Right atrium auricular region (tissue), 2 donors: Measurements from ENCODE around the gene CARD6. TPM values are rescaled to one million over a fixed set of nuclear protein-coding genes. Genes with fewer than 3 reads are reported as not detected.

ENCODE experiments used
- DNase-seq: peaks from one replicate; pipeline ENCODE4 v3.0.0-alpha.2; 2019; ENCODE audit warnings: low spot score
- H3K27ac ChIP-seq, 2 donors: fragments of 200-600 bp; sonication (generic); 1 replicate in 1 of 2; 2 replicates in 1 of 2; pipeline ENCODE4 v1.5.1; 2016 to 2019
- H3K27me3 ChIP-seq, 2 donors: fragments of 200-600 bp; sonication (generic); one replicate each; pipeline versions ENCODE4 v1.5.1 to v1.6.0; 2017 to 2019
- H3K36me3 ChIP-seq: fragments of 200-600 bp; sonication (generic); one replicate; pipeline ENCODE4 v1.5.1; 2016
- H3K4me1 ChIP-seq, 2 donors: fragments of 200-600 bp; sonication (generic); one replicate each; pipeline versions ENCODE4 v1.5.1 to v1.6.0; 2017 to 2019
- H3K4me3 ChIP-seq, 2 donors: fragments of 200-600 bp; sonication (generic); 1 replicate in 1 of 2; 2 replicates in 1 of 2; pipeline ENCODE4 v1.5.1; 2017 to 2019; ENCODE audit warnings: mild to moderate bottlenecking in 1 of 2, moderate library complexity in 1 of 2
- H3K9me3 ChIP-seq, 2 donors: fragments of 200-600 bp; sonication (generic); one replicate each; pipeline ENCODE4 v1.5.1; 2019
- total RNA-seq, 2 donors: library from RNA; depleted of rRNA; stranded (reverse); fragments of >200 nt; gene quantifications; one replicate each; pipeline ENCODE4 v1.1.0, GENCODE V29; 2016
- TF ChIP-seq, protein P1 (sequence below), 2 donors: fragments of 200-600 bp; sonication (generic); IDR thresholded peaks; one replicate each; pipeline ENCODE4 v1.5.1; 2019; ENCODE audit warnings: antibody characterized with exemption in 2 of 2

The CARD6 gene
- total RNA-seq, 2 donors from 2014 or later: 8.0 to 10.8 TPM

DNA sequence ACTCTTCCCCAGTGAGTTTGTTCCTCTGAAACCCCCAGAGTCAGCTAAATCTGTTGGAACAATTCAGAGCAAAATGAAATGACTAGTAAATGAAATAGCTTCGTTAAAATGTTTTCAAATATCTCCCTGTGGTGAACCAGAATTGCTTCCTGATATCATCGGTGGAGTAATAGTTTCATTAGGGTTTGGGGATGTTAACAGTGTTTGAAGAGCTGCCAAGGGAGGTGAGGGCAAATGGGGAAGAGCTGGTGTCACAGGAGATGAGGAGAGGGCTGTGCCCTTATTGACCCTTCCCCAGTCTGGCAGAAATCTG lies 63.8 kb downstream of the CARD6 start:
- Histone ChIP-seq H3K27me3 (no peaks in the 10 kb centered on the region), H3K27ac (peak overlapping the region; percentile 49 to 56), H3K4me1 (peaks cover 0 to 24% of the 10 kb centered on the region in 2 donors), H3K9me3 (no peaks in the 10 kb centered on the region), H3K4me3 (no peak overlapping the region), H3K36me3 (no peaks in the 10 kb centered on the region)
- TF ChIP-seq, protein P1, sequence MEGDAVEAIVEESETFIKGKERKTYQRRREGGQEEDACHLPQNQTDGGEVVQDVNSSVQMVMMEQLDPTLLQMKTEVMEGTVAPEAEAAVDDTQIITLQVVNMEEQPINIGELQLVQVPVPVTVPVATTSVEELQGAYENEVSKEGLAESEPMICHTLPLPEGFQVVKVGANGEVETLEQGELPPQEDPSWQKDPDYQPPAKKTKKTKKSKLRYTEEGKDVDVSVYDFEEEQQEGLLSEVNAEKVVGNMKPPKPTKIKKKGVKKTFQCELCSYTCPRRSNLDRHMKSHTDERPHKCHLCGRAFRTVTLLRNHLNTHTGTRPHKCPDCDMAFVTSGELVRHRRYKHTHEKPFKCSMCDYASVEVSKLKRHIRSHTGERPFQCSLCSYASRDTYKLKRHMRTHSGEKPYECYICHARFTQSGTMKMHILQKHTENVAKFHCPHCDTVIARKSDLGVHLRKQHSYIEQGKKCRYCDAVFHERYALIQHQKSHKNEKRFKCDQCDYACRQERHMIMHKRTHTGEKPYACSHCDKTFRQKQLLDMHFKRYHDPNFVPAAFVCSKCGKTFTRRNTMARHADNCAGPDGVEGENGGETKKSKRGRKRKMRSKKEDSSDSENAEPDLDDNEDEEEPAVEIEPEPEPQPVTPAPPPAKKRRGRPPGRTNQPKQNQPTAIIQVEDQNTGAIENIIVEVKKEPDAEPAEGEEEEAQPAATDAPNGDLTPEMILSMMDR (IDR thresholded peaks at IDR 0.05): peak in 1 of 2 donors; percentile 47
- DNase-seq: no peak

DNA sequence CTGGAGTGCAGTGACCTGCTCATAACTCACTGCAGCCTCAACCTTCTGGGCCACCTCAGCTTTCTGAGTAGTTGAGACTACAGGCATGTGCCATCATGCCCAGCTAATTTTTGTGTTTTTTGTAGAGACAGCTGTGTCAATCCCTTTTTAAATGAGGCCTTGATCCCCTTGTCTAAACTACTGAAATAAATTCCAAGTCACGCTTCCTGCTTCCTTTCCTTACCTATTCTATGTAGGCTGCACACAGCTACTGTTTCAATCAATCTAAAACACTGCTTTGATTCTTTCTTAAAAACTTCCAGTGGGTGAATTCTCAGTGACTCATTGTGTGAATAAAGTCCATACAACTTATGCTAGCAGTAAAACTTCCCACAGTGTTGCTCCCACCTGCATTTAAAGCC lies 65.2 kb downstream of the CARD6 start:
- peak overlapping the region in 1 of 2 donors; percentile 56 for H3K27ac ChIP-seq
- DNase-seq: no peak
- no peaks in the 10 kb centered on the region for H3K36me3 ChIP-seq
- TF ChIP-seq, protein P1 (IDR thresholded peaks at IDR 0.05): no peak
- H3K4me3 ChIP-seq: no peak overlapping the region
- peaks cover 0 to 31% of the 10 kb centered on the region in 2 donors for H3K4me1 ChIP-seq
- H3K9me3 ChIP-seq: no peaks in the 10 kb centered on the region
- H3K27me3 ChIP-seq: no peaks in the 10 kb centered on the region

DNA sequence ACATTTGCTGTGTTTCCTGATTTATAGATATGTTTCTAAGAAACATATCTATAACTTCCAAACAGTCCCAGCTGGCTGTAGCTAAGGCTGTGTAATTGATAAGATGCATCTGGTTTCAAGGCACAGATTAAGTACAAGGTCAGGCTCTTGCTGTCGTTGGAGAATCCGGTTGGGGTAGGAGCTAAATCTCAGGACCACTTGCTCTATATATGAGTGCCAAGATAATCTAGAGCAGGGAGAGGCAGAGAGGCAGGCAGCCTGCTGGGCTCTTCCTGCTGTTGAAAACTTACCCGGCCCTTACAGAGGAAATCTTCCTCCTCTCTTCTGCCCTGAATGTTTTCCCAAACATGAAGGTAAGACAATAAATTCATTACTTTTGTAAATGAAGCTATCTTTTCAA lies 68.1 kb downstream of the CARD6 start, which contains the start of gene C7:
Gene C7 (plus strand): TSS at position 234 of the 400 bp plus-strand sequence. CDS start 114 bp downstream, at position 348.
- TF ChIP-seq, protein P1 (IDR thresholded peaks at IDR 0.05): no peak

DNA sequence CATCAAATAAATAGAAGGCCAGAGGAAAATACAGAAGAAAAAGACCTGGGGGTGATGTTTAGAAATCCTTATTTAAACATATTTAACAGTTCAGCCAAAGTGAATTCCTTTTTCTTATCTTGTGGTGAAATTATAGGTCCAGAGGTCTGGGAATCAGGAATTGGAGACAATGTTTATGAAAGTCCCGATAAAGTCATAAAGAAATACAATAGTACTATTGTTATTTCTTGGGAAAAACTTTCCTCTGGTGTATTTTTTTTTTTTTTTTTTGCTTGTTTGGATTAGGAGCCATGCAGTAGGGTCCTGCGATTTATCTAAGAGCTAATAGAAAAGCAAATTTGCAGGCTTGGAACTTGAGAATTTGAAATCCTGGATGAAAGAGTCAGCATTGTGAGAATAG lies 68.6 kb downstream of the CARD6 start:
- Histone ChIP-seq H3K4me3 (peak overlapping the region; percentile 16 to 38), H3K27ac (peak overlapping the region; percentile 48 to 66), H3K27me3 (no peaks in the 10 kb centered on the region), H3K36me3 (no peaks in the 10 kb centered on the region), H3K4me1 (peaks cover 0 to 27% of the 10 kb centered on the region in 2 donors), H3K9me3 (no peaks in the 10 kb centered on the region)
- DNase-seq: no peak
- TF ChIP-seq, protein P1 (IDR thresholded peaks at IDR 0.05): no peak

More for the DNA sequence above, 68.1 kb downstream of the CARD6 start, which contains the start of gene C7:
- no peaks in the 10 kb centered on the region for H3K27me3 ChIP-seq
- no peak for DNase-seq
- H3K9me3 ChIP-seq: no peaks in the 10 kb centered on the region
- H3K4me3 ChIP-seq: peak within 1 kb of the TSS; percentile 16 to 38
- H3K36me3 ChIP-seq: no peaks in the 10 kb centered on the region
- peak within 1 kb of the TSS; percentile 48 to 66 for H3K27ac ChIP-seq
- peaks cover 0 to 30% of the 10 kb centered on the region in 2 donors for H3K4me1 ChIP-seq

Other genes with a start within 250 kb of the CARD6 start
- gene PTGER4, start 161.5 kb upstream of the CARD6 start, total RNA-seq: 10 to 100 TPM in 1 of 2 donors, 1 to 10 TPM in 1; 7.3 to 22.0 TPM
- 10 to 100 TPM; 10.2 to 16.7 TPM for gene TTC33, start 85.4 kb upstream of the CARD6 start, total RNA-seq
- 10 to 100 TPM; 43.0 to 52.5 TPM for gene PRKAA1, start 43.0 kb upstream of the CARD6 start, total RNA-seq
- 10 to 100 TPM; 51.2 to 95.3 TPM for gene RPL37, start 6.1 kb upstream of the CARD6 start, total RNA-seq
- gene C7, start 68.1 kb downstream of the CARD6 start, total RNA-seq: 100 to 1,000 TPM; 176 to 687 TPM
- gene MROH2B, start 230.0 kb downstream of the CARD6 start, total RNA-seq: under 1 TPM in 1 of 2 donors, not detected in 1; 0.15 TPM